GM19023 (cell line): Measurements from ENCODE around the gene IFI44.

Experiments
- ATAC-seq: cut with Tn5 transposase; IDR thresholded peaks from one replicate; pipeline ENCODE4 v1.9.1; 2021; ENCODE audit warnings: mild to moderate bottlenecking, moderate library complexity; ENCODE audit not compliant: unreplicated experiment

IFI44 gene

DNA sequence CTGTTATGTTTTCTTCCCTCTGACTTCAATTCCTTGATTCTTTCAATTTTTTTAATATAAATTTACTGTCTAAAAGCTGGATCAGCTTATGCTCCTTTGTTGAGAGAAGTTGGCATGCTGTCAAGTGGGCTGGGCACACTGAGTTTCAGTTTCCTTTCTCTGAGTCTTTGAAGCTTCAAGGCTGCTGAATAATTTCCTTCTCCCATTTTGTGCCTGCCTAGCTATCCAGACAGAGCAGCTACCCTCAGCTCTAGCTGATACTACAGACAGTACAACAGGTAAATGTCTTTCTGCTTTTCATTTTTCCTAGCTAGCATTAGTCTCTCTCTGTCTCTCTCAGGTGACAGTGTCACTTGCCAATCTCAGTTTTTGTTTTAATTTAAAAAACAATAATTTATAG, at the start of gene IFI44:
Gene IFI44 (plus strand): TSS at position 204 of the 400 bp plus-strand sequence. CDS start 365 bp downstream, outside the sequence.
- ATAC-seq, result peak; percentile 73

DNA sequence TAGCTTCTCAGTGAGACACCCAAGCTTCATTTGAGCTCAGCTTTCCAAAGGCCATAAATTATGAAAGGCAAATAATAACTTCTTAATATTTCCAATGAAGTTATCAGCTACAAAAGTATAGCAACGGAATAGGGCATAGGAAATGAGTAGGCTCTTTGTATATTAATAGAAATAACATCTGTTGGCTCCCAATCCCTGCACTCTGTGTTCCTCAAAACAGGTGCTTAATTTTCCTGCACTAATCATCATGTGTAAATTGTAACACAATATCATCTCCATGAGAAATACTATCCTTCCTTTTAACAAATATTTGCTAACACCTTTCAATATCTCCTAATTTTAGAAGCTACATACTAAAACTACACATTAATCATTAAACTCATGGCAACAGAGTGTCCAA, 48.6 kb upstream of the IFI44 start:
- ATAC-seq, result no peak

- ATAC-seq, result no peak
Observed at GRCh38 chr1:78603206-78603605, 46.4 kb upstream of the IFI44 start.

GRCh38 chr1:78604643-78605042, 45.0 kb upstream of the IFI44 start:
- no peak for ATAC-seq

GRCh38 chr1:78606274-78606673, 43.4 kb upstream of the IFI44 start:
- ATAC-seq, result no peak

GRCh38 chr1:78607334-78607927, 42.2 kb upstream of the IFI44 start:
- ATAC-seq, result no peak

DNA sequence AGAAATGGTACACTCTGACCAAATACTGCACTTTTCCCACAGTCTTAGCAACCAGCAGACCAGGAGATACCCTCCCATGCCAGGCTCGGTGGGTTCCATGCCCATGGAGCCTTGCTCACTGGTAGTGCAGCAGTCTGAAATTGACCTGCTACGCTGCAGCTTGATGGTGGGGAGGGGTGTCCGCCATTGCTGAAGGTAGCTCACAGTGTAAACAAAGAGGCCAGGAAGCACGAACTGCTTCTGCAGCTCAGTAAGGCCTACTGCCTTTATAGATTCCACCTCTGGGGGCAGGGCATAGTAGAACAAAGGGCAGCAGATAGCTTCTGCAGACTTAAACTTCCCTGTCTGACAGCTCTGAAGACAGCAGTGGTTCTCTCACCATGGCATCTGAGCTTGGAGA, 41.7 kb upstream of the IFI44 start:
- ATAC-seq, result no peak

DNA sequence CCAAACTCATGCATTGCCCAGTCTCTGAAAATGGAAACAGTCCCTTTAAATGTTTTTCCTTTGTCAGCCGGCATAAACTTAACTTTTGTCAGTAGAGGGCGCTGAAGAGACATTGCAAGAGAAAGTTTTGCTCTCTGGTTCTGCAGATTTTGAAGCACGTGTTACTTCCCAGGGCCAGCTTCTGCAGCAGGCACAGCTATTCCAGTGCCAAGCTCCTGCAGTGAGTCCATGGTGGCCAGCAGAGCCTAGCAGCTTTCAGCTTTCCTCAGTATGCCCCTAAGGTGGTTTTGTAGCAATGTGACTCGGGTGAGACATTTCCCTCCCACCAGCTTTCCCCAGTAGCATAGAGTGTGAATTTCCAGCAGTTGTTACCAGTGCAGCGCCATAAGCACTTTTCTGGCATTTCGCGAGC, 32.0 kb upstream of the IFI44 start:
- peak; percentile 48 for ATAC-seq

- ATAC-seq, result no peak
Observed at GRCh38 chr1:78619032-78619431, 30.6 kb upstream of the IFI44 start.

- ATAC-seq, result peak; percentile 7
Observed at GRCh38 chr1:78619446-78619802, 30.2 kb upstream of the IFI44 start.

DNA sequence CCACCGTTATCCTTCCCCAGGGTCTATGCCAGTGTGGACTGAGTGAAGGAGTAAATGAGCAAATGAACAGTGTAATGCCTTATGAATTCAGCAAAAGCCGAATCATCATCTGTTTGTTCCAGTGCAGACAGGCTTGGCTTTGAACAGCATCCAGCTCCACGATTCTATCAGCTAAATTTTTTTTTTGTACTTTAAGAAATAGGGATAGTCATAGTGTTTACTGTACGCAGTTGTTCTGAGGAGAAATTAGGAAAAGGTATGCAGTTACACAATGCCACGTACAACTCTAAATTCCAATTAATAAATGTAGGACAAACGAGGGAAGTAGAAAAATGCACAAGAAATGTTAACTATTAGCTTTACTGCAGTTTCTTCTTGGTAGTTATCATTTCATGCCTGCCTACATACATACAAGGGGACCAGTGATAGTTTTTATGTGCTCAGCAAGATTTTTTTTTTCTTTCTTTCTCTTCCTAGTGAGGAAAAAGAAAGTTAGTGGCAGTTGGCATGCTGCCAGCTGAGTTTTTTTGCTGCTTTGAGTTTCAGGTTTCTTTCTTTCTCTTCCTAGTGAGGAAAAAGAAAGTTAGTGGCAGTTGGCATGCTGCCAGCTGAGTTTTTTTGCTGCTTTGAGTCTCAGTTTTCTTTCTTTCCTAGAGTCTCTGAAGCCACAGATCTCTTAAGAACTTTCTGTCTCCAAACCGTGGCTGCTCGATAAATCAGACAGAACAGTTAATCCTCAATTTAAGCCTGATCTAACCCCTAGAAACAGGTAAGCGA, 29.6 kb upstream of the IFI44 start, which contains the start of gene IFI44L:
Gene IFI44L (plus strand): TSS at position 646 of the 777 bp plus-strand sequence. CDS start 7,468 bp downstream, outside the sequence.
- peak; percentile 33 for ATAC-seq

- no peak for ATAC-seq
Observed at GRCh38 chr1:78620666-78621065, 29.0 kb upstream of the IFI44 start.

DNA sequence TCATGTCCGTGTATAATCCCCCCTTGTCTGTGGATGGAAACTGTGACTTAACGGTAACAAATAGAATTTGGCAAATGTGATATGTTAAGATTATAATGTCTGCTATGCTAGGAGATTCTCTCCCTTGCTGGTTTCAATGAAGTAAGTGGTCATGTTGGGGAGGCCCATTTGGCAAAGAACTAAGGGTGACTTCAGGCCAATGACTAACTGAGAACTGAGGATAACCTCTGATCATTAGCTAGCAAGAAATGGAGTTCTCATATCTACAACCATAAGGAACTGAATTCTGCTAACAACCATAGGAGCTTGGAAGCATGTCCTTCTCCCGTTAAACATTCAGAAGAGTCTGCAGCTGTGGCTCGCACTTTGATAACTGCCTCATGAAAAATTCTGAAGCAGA, 27.1 kb upstream of the IFI44 start:
- no peak for ATAC-seq

DNA sequence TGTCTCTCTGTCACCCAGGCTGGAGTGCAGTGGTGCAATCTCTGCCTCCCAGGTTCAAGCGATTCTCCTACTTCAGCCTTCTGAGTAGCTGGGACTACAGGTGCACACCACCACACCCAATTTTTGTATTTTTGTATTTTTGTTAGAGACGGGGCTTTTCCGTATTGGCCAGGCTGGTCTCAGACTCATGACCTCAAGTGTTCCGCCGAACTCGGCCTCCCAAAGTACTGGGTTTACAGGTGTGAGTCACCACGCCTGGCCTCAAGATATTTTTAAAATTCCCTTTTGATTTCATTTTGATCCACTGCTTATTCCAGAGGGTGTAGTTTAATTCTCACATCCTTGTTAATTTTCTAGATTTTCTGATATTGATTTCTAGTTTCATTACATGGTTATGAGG, 25.6 kb upstream of the IFI44 start:
- no peak for ATAC-seq

GRCh38 chr1:78627321-78627720, 22.3 kb upstream of the IFI44 start:
- no peak for ATAC-seq

GRCh38 chr1:78630600-78630999, 19.0 kb upstream of the IFI44 start:
- no peak for ATAC-seq

DNA sequence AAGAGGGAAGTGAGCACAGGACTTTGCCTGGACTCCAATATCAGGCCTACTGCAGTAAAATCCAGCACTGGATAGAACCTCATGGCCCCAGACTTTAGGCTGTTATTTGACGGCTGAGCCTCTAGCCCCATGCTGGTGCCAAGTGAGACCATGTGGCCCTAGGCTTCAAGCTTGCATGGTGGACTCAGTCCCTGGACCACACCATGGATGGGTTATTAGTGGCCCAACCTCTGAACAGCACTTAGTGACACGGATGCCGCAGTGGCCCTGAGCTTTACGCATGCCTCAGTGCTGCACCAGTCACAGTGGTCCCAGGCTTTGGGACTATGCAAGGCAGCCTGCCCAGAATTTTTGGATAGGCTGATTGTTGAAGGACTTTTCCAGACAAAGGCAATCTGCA, 16.4 kb upstream of the IFI44 start:
- ATAC-seq, result no peak

DNA sequence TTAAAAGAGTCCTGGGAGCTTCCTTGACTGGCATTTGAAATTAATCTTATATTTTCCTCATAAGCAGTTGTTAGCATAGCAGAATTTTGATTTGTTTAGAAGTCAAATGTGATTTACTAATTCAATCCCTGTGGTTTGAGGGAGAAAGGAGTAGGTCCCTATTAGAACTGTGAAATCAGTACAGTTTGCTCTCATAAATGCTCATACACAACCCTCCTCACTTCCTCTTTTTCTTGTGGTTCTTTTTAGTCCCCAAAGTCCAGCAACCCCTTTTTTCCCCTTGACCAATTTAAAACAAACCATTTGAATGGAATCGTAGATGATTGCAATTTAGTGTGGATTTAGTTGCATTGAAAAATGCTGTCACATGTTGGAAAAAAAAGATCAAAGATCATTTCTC, 9.2 kb upstream of the IFI44 start:
- ATAC-seq, result no peak

- ATAC-seq, result no peak
Observed at GRCh38 chr1:78641558-78641957, 8.1 kb upstream of the IFI44 start.

- no peak for ATAC-seq
Observed at GRCh38 chr1:78645723-78646122, 3.9 kb upstream of the IFI44 start.

DNA sequence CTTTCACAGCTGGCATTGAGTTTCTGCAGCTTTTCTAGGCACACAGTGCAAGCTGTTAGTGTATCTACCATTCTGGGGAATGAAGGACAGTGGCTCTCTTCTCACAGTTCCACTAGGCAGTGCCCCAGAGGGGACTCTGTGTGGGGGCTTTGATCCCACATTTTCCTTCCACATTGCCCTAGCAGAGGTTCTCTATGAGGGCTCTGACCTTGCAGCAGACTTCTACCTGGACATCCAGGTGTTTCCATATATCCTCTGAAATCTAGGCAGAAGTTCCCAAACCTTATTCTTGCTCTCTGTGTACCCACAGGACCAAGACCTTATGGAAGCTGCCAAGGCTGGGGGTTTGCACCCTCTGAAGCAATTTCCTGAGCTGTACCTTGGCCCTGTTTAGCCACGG, 2.4 kb upstream of the IFI44 start:
- no peak for ATAC-seq

DNA sequence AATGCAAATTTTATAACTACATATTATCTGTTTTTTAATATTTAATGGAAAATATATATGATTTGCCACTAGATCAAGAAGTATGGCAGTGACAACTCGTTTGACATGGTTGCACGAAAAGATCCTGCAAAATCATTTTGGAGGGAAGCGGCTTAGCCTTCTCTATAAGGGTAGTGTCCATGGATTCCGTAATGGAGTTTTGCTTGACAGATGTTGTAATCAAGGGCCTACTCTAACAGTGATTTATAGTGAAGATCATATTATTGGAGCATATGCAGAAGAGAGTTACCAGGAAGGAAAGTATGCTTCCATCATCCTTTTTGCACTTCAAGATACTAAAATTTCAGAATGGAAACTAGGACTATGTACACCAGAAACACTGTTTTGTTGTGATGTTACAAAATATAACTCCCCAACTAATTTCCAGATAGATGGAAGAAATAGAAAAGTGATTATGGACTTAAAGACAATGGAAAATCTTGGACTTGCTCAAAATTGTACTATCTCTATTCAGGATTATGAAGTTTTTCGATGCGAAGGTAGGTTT, 556 bp downstream of the IFI44 start:
- no peak for ATAC-seq
